CD4-positive, CD25-positive, alpha-beta regulatory T cell (primary cell): Measurements from ENCODE around the gene VPS9D1. TPM values are rescaled to one million over a fixed set of nuclear protein-coding genes. Genes with fewer than 3 reads are reported as not detected.
A peak's percentile ranks its signal among the peaks of the same experiment; 100 is the strongest.

Source experiments
- ATAC-seq, 2 donors: fragments of 150-1000 bp; cut with Tn5 transposase; one replicate each; pipeline ENCODE4 v1.10.0; 2021; ENCODE audit warnings: low read depth in 2 of 2, moderate number of reproducible peaks in 2 of 2, moderate library complexity in 1 of 2
- DNase-seq, 3 donors: peaks; one replicate each; pipeline versions ENCODE4 v3.0.0 to v3.0.0-alpha.2; 2012 to 2022; ENCODE audit warnings: mixed read lengths in 1 of 3
- H3K27ac ChIP-seq: one replicate; pipeline ENCODE4 v1.7.0; 2013; ENCODE audit warnings: mild to moderate bottlenecking, low read length; ENCODE audit not compliant: insufficient read depth, poor library complexity, severe bottlenecking
- H3K27me3 ChIP-seq: one replicate; pipeline ENCODE4 v1.7.0; 2013; ENCODE audit warnings: low read length; ENCODE audit not compliant: control insufficient read depth, insufficient read depth
- H3K36me3 ChIP-seq: one replicate; pipeline ENCODE4 v1.7.0; 2013; ENCODE audit warnings: mild to moderate bottlenecking, low read length, moderate library complexity; ENCODE audit not compliant: control insufficient read depth, insufficient read depth
- H3K4me1 ChIP-seq: 2 replicates; pipeline ENCODE4 v1.7.0; 2013; ENCODE audit warnings: mild to moderate bottlenecking, low read length; ENCODE audit not compliant: insufficient read depth, control insufficient read depth, poor library complexity, severe bottlenecking
- H3K4me3 ChIP-seq: one replicate; pipeline ENCODE4 v1.7.0; 2013; ENCODE audit warnings: low read depth, mild to moderate bottlenecking, low read length, moderate library complexity
- H3K9me3 ChIP-seq, 2 experiments: 1 replicate in 1 of 2; 2 replicates in 1 of 2; pipeline ENCODE4 v1.7.0; 2013; ENCODE audit warnings: low read length in 2 of 2, mild to moderate bottlenecking in 1 of 2, moderate library complexity in 1 of 2; ENCODE audit not compliant: control insufficient read depth in 2 of 2
- H3K27ac Mint-ChIP-seq, 3 donors: one replicate each; pipeline ENCODE4 v1.8.0; 2020 to 2022; ENCODE audit warnings: mild to moderate bottlenecking in 3 of 3, mixed read lengths in 3 of 3, moderate library complexity in 2 of 3
- H3K27me3 Mint-ChIP-seq: one replicate; pipeline ENCODE4 v1.8.0; 2022; ENCODE audit warnings: mild to moderate bottlenecking, mixed read lengths
- H3K36me3 Mint-ChIP-seq: one replicate; pipeline ENCODE4 v1.8.0; 2020; ENCODE audit warnings: mixed read lengths
- H3K4me1 Mint-ChIP-seq, 4 donors: one replicate each; pipeline ENCODE4 v1.8.0; 2020 to 2022; ENCODE audit warnings: mixed read lengths in 4 of 4, mild to moderate bottlenecking in 1 of 4
- H3K4me3 Mint-ChIP-seq, 4 donors: one replicate each; pipeline ENCODE4 v1.8.0; 2020 to 2022; ENCODE audit warnings: mild to moderate bottlenecking in 4 of 4, mixed read lengths in 4 of 4, moderate library complexity in 3 of 4
- H3K9me3 Mint-ChIP-seq, 7 donors: one replicate each; pipeline ENCODE4 v1.8.0; 2020 to 2022; ENCODE audit warnings: mixed read lengths in 7 of 7, mild to moderate bottlenecking in 3 of 7, moderate library complexity in 2 of 7
- polyA plus RNA-seq, 4 donors: library from polyadenylated mRNA; unstranded; fragments of 300-500 nt; fragmentation: Illumina TruSeq; gene quantifications; one replicate each; pipeline ENCODE4 v1.2.3, GENCODE V29; 2021
- total RNA-seq: library from RNA; stranded (reverse); gene quantifications from one replicate; pipeline ENCODE4 v1.2.3, GENCODE V29; 2022

Gene VPS9D1
- total and polyA plus RNA-seq, 5 donors from 2014 or later: 0.13 to 22.0 (median 0.35) TPM

DNA sequence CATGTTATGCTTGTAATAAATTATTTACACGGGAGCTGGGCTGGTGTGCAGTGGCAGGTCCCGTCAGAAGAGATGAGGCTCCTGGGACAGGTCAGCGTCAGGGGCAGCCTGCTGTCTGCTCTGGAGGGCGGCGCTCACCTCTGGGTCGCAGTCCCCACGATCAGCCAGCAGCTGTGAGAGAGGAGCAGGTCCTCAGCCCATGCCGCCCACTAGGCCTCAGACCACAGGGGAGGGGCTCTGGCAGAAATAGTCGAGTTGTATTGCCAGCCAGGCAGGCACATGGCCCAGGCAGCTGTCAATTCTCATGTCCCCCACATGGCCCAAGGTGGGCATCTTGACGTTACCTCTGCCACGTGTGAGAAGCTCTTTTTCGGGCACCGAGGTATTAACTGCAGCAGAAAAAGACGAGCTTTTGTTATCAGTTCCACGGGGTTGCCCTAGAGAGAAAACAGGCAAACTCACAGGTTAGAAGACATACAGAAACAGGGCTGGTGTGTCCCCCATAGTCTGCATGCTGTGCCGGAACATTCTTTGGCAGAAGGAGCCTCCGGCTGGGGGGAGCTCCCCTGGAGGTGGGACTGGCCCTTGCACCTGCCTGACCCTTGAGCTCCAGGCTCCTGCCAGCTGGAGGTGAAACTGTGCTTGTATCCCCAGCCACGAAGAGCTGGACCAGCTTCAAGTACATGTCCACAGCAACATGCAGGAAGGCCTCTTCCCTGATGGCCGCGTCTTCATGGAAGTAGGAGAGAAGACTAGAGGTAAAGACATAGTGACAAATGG lies 18.0 kb upstream of the VPS9D1 start:
- Mint-ChIP-seq H3K4me1 (peaks cover 0 to 52% (median 21%) of the 10 kb centered on the region in 4 donors), H3K27ac (peak overlapping the region in 1 of 3 donors; percentile 26), H3K4me3 (no peak overlapping the region), H3K9me3 (no peaks in the 10 kb centered on the region), H3K36me3 (peaks cover 20% of the 10 kb centered on the region), H3K27me3 (no peaks in the 10 kb centered on the region)
- H3K27ac ChIP-seq: no peak overlapping the region
- no peaks in the 10 kb centered on the region for H3K9me3 ChIP-seq
- H3K4me3 ChIP-seq: no peak overlapping the region
- peaks cover 20% of the 10 kb centered on the region for H3K4me1 ChIP-seq
- H3K27me3 ChIP-seq: no peaks in the 10 kb centered on the region
- DNase-seq (no peak), ATAC-seq (no peak)
- H3K36me3 ChIP-seq: peaks cover 75% of the 10 kb centered on the region

GRCh38 chr16:89738072-89738377 lies 17.3 kb upstream of the VPS9D1 start:
- H3K36me3 Mint-ChIP-seq: peaks cover 27% of the 10 kb centered on the region
- peak overlapping the region in 1 of 4 donors; percentile 47 for H3K4me3 Mint-ChIP-seq

GRCh38 chr16:89737341-89738071 lies 16.8 kb upstream of the VPS9D1 start:
- ATAC-seq: peak; percentile 30 to 37
- Mint-ChIP-seq H3K9me3 (no peaks in the 10 kb centered on the region), H3K4me1 (peaks cover 0 to 53% (median 21%) of the 10 kb centered on the region in 4 donors), H3K4me3 (peak overlapping the region; percentile 41 to 85 (median 60)), H3K27ac (peak overlapping the region; percentile 36 to 66 (median 60)), H3K36me3 (peaks cover 28% of the 10 kb centered on the region), H3K27me3 (no peaks in the 10 kb centered on the region)
- Histone ChIP-seq H3K4me1 (peaks cover 20% of the 10 kb centered on the region), H3K4me3 (no peak overlapping the region), H3K9me3 (no peaks in the 10 kb centered on the region), H3K27ac (peak overlapping the region; percentile 49), H3K27me3 (no peaks in the 10 kb centered on the region), H3K36me3 (peaks cover 88% of the 10 kb centered on the region)
- DNase-seq: peak in 2 of 3 donors; percentile 68 to 71

More at GRCh38 chr16:89738072-89738377, 17.3 kb upstream of the VPS9D1 start:
- H3K4me1 ChIP-seq: peaks cover 20% of the 10 kb centered on the region
- ATAC-seq: no peak
- H3K36me3 ChIP-seq: peaks cover 82% of the 10 kb centered on the region
- peaks cover 0 to 51% (median 21%) of the 10 kb centered on the region in 4 donors for H3K4me1 Mint-ChIP-seq
- peak overlapping the region in 2 of 3 donors; percentile 26 to 66 for H3K27ac Mint-ChIP-seq
- no peaks in the 10 kb centered on the region for H3K27me3 ChIP-seq
- H3K27me3 Mint-ChIP-seq: no peaks in the 10 kb centered on the region
- no peaks in the 10 kb centered on the region for H3K9me3 ChIP-seq
- H3K4me3 ChIP-seq: no peak overlapping the region
- no peaks in the 10 kb centered on the region for H3K9me3 Mint-ChIP-seq
- no peak for DNase-seq
- peak overlapping the region; percentile 49 for H3K27ac ChIP-seq

DNA sequence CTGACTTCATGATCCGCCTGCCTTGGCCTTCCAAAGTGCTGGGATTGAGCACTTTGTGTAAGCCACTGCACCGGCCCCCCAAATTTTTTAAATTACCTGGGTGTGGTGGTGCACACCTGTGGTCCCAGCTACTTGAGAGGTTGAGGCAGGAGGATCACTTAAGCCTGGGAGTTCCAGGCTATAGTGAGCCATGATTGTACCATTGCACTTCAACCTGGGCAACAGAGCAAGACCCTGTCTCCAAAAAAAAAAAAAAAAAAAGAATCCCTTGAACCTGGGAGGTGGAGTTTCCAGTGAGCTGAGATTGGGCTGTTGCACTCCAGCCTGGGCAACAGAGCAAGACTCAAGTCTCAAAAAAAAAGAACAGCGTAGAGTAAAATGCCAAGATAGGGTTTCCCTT lies 15.9 kb upstream of the VPS9D1 start:
- Histone ChIP-seq H3K27ac (peak overlapping the region; percentile 49), H3K4me3 (no peak overlapping the region), H3K9me3 (no peaks in the 10 kb centered on the region), H3K4me1 (peaks cover 24% of the 10 kb centered on the region), H3K27me3 (no peaks in the 10 kb centered on the region), H3K36me3 (peaks cover 94% of the 10 kb centered on the region)
- H3K27ac Mint-ChIP-seq: peak overlapping the region in 1 of 3 donors; percentile 60
- H3K9me3 Mint-ChIP-seq: no peaks in the 10 kb centered on the region
- no peaks in the 10 kb centered on the region for H3K27me3 Mint-ChIP-seq
- no peak for ATAC-seq
- DNase-seq: no peak
- H3K4me1 Mint-ChIP-seq: peaks cover 4 to 61% (median 26%) of the 10 kb centered on the region in 4 donors
- peaks cover 33% of the 10 kb centered on the region for H3K36me3 Mint-ChIP-seq
- peak overlapping the region in 1 of 4 donors; percentile 65 for H3K4me3 Mint-ChIP-seq

- no peaks in the 10 kb centered on the region for H3K9me3 Mint-ChIP-seq
- peaks cover 43% of the 10 kb centered on the region for H3K36me3 Mint-ChIP-seq
- no peaks in the 10 kb centered on the region for H3K27me3 Mint-ChIP-seq
- Histone ChIP-seq H3K27ac (no peak overlapping the region), H3K4me1 (peaks cover 25% of the 10 kb centered on the region), H3K9me3 (no peaks in the 10 kb centered on the region), H3K4me3 (no peak overlapping the region), H3K27me3 (no peaks in the 10 kb centered on the region), H3K36me3 (peaks cover 94% of the 10 kb centered on the region)
- peak overlapping the region in 1 of 3 donors; percentile 38 for H3K27ac Mint-ChIP-seq
- no peak overlapping the region for H3K4me3 Mint-ChIP-seq
- ATAC-seq (no peak), DNase-seq (no peak)
- peaks cover 6 to 66% (median 27%) of the 10 kb centered on the region in 4 donors for H3K4me1 Mint-ChIP-seq
These were observed 13.1 kb upstream of the VPS9D1 start for GRCh38 chr16:89733792-89734191.

DNA sequence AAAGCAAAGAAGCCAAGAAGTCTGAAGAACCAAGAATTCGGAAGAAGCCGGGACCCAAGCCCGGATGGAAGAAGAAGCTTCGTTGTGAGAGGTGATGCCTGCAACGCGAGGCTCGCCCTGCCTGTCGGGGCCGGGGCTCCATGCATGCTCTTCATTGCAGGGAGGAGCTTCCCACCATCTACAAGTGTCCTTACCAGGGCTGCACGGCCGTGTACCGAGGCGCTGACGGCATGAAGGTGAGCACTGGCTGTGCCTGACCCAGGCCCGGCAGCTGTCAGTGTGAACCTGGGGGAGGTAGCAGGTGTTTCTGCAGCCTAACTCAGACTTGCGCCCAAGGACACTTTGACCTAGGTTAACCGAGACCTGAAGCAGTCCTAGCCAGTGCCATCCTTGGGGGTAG lies 12.6 kb upstream of the VPS9D1 start:
- Histone ChIP-seq H3K4me3 (no peak overlapping the region), H3K9me3 (no peaks in the 10 kb centered on the region), H3K4me1 (peaks cover 25% of the 10 kb centered on the region), H3K36me3 (peaks cover 92% of the 10 kb centered on the region), H3K27me3 (no peaks in the 10 kb centered on the region), H3K27ac (no peak overlapping the region)
- Mint-ChIP-seq H3K36me3 (peaks cover 44% of the 10 kb centered on the region), H3K4me3 (no peak overlapping the region), H3K9me3 (no peaks in the 10 kb centered on the region), H3K27ac (no peak overlapping the region), H3K4me1 (peaks cover 6 to 69% (median 28%) of the 10 kb centered on the region in 4 donors), H3K27me3 (no peaks in the 10 kb centered on the region)
- DNase-seq (no peak), ATAC-seq (no peak)

DNA sequence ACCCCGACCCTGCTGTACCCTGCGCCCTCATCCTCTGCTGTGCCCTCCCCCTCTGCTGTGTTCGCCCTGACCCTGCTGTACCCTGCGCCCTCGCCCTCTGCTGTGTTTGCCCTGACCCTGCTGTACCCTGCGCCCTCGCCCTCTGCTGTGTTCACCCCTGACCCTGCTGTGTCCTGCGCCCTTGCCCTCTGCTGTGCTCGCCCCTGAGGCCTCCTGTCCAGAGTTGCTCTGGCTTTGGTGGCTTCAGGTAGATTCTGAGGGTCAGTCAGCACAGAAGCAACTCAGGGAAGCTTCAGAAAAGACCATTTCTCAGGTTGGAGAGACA lies 12.2 kb upstream of the VPS9D1 start:
- Mint-ChIP-seq H3K9me3 (no peaks in the 10 kb centered on the region), H3K4me1 (peaks cover 6 to 68% (median 28%) of the 10 kb centered on the region in 4 donors), H3K27me3 (no peaks in the 10 kb centered on the region), H3K36me3 (peaks cover 43% of the 10 kb centered on the region), H3K27ac (no peak overlapping the region), H3K4me3 (peak overlapping the region in 1 of 4 donors; percentile 58)
- Histone ChIP-seq H3K4me1 (peaks cover 27% of the 10 kb centered on the region), H3K9me3 (no peaks in the 10 kb centered on the region), H3K27me3 (no peaks in the 10 kb centered on the region), H3K36me3 (peaks cover 90% of the 10 kb centered on the region), H3K4me3 (no peak overlapping the region), H3K27ac (no peak overlapping the region)
- ATAC-seq: no peak
- DNase-seq: no peak
